Measurements from ENCODE around the gene CARS1.

CARS1 gene

DNA sequence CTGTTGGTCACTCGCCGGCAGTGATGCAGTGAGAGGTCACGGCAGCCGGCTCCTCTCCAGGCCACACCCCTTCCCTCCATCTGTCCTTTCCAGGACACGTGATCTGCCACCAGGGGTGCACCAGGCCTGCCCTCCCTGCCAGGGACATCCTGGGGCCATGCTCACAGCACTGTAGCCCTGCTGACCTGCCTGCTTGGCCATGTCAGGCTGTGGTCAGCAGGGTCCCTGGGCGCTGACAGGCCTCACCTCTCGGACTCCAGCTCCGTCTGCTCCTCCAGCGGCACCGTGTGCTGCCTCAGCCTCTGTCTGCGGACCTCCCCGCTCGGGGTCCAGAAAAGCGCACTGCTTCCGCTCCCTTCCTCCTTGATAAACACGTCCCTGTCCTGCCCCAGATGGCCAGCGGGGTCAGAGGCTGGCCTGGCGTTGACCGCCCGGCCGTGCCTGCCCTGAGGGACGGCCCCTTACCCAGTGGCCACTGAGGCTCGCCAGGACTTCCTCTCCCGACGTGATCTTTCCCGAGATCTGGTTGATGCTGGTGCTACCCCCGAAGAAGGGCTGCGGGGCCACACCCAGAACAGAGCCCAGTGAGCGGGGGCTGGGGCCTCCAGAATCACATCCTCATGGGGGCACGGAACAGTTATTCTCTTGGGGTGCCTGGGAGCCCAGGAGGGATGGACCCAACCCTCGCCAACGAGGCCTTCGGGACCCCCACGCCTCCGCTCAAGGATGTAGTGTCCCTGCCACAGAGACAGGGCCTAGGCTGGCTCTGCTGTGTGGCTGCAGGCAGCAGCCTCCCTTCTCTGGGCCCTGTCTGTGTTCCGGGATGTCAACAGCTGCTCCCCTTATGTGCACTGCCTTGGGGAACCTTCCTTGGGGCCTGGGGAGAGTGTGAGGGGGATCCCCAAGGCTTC, 36.3 kb upstream of the CARS1 start:
- no peaks in the 10 kb centered on the region for H3K27me3 Mint-ChIP-seq
- peaks cover 11% of the 10 kb centered on the region for H3K4me1 Mint-ChIP-seq (ENCODE audit: low read depth)
- no peak overlapping the region for H3K4me3 Mint-ChIP-seq
- peak overlapping the region; percentile 26 for H3K27ac Mint-ChIP-seq
- H3K9me3 Mint-ChIP-seq: no peaks in the 10 kb centered on the region
- H3K36me3 Mint-ChIP-seq (ENCODE audit: low read depth): peaks cover 98% of the 10 kb centered on the region
- intact Hi-C loops (cut with micrococcal nuclease): no loop called here

DNA sequence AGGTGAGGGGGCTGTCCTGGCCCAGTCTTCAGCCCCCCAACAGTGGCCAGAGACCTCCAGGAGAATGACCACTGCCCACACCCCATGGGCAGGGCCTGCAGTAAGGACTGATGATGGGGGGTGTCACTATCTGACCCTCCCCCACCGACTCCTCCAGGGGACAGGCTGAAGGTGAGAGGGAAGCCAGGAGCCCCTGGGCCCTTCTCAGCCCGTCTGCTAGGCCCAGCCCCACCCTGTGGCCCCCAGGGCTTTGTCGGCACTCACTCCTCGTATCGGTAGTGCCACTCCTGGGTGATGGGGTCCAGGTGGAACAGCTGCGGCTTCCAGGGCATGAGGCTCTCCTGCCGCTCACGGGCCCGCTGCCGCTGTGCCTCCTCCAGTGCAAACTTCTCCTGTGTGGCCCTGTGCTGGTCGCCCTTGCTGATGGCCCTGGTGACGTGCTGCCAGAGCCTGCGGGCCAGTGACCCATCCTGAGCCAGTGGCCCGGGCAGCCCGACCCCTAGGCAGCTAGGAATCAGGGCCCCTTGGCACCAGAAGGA, 35.4 kb upstream of the CARS1 start:
- Mint-ChIP-seq H3K27me3 (no peaks in the 10 kb centered on the region), H3K4me3 (no peak overlapping the region), H3K36me3 (ENCODE audit: low read depth) (peaks cover 97% of the 10 kb centered on the region), H3K9me3 (no peaks in the 10 kb centered on the region), H3K4me1 (ENCODE audit: low read depth) (peaks cover 18% of the 10 kb centered on the region), H3K27ac (no peak overlapping the region)
- intact Hi-C loops (cut with micrococcal nuclease): loop anchor here (1.0 kb wide), 1 partner anchor 55 kb away; no protein-coding TSS in a partner anchor

DNA sequence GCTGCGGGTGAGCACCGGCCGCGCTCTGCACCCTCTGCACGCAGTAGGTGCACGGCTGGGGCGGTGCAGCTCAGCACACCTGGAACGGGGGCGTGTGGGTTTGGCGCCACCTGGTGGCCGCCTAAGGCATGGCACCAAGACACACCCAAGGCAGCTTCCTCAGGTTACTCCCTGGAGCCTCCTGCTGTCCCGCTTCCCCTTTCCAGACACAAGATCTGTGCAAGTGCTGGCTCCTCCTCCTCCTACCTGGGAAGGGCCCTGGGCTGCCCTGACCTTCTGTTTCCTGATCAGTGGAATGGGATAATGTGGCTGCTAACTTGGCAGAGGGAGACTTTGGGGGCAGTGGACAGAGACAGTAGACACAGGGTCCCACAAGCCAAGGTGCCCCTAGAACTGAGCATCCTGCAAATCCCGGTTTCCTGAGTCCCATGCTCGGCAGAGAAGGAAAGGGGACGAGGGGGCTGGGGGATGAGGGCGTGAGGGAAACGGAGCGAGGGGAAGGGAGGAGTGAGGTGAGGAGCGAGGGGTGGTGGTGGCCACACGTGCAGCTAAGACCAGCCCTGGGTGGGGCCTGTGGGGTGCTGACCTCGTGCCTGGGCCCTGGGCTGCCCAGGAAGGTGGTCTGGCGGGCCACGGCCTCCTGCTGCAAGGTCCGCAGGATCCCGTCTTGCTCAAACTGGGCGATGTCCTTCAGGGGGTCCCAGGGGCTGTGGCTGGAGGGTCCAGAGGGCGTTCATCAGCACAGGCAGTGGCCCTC, 34.8 kb upstream of the CARS1 start:
- Mint-ChIP-seq H3K4me3 (no peak overlapping the region), H3K9me3 (no peaks in the 10 kb centered on the region), H3K27ac (no peak overlapping the region), H3K27me3 (no peaks in the 10 kb centered on the region), H3K36me3 (ENCODE audit: low read depth) (peaks cover 97% of the 10 kb centered on the region), H3K4me1 (ENCODE audit: low read depth) (peaks cover 18% of the 10 kb centered on the region)
- intact Hi-C loops (cut with micrococcal nuclease): loop anchor here (1.0 kb wide), 1 partner anchor 55 kb away; no protein-coding TSS in a partner anchor

DNA sequence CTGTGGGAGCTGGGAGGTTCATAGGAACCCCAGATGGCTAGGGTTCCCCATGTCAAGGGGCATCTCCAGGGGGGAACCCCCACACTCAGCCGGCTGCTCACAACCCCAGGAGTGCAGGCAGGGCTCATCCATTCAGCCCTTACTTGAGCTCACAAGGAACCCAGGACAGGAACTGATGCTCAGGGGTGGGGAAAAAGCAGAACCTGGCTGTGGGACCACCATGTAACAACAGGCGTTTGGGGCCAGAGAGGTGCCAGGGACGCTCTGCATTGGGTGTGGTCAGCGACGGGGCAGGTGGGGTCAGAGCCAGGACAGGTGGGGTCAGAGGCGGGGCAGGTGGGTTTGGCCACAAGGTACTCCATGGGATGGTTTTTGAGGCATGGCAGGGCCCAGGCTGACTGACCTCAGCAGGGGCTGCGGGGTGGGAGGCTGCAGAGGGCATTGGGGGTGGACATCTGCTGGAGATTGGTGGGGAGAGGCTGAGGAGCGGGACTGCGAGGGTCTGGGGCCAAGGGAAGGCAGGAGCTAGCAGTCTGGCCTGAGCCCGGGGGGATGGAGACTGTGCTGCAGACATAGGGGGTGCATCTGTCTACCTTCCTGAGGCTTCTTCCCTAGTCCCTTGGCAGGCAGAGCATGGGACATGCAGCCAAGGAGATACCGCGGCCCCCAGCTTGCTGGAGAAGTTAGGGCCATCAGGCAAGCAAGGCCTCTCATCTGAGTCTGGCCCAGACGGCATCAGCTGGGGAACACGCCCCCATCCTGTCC, 34.0 kb upstream of the CARS1 start:
- H3K36me3 Mint-ChIP-seq (ENCODE audit: low read depth): peaks cover 89% of the 10 kb centered on the region
- H3K27me3 Mint-ChIP-seq: no peaks in the 10 kb centered on the region
- H3K4me3 Mint-ChIP-seq: no peak overlapping the region
- no peaks in the 10 kb centered on the region for H3K9me3 Mint-ChIP-seq
- H3K4me1 Mint-ChIP-seq (ENCODE audit: low read depth): peaks cover 18% of the 10 kb centered on the region
- H3K27ac Mint-ChIP-seq: no peak overlapping the region
- intact Hi-C loops (cut with micrococcal nuclease): no loop called here

DNA sequence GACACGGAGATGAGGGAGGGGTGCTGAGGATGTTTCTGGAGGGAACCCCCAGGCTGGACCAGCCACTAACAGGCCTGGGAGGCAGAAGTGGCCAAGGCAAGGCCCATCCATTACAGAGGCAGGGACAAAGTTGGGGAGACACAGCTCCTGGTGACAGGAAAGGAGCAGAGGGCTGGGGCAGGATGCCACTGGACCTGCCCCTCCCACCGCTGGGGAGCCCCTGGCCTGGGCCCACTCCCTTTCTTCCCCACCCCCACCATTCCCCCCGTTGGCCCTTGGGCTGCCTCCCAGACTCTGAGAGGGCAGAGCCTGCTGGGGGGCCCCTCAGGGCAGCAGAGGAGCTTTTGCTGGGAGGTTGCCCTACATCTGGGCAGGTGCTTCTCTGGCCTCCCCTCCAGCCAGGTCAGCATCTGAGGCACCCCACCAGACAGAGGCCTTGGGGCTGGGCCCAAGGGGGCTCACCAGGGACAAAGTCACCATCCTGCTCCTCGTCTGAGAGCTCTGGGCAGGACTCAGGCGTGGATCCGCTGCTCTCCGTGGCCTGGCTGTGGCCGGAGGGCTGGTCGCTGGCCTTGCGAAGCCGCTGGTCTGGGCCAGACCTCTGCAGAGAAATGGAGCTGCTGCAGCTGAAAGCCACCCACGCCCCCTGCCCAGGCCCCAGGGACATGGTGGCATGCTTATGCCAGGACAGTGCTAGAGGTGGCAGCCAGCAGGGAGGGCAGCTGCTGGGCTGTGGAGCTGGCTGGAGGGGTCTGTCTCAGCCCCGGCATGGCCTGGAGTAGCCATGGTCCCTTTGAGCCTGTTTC, 33.1 kb upstream of the CARS1 start:
- intact Hi-C loops (cut with micrococcal nuclease): no loop called here
- Mint-ChIP-seq H3K27ac (no peak overlapping the region), H3K36me3 (ENCODE audit: low read depth) (peaks cover 80% of the 10 kb centered on the region)

DNA sequence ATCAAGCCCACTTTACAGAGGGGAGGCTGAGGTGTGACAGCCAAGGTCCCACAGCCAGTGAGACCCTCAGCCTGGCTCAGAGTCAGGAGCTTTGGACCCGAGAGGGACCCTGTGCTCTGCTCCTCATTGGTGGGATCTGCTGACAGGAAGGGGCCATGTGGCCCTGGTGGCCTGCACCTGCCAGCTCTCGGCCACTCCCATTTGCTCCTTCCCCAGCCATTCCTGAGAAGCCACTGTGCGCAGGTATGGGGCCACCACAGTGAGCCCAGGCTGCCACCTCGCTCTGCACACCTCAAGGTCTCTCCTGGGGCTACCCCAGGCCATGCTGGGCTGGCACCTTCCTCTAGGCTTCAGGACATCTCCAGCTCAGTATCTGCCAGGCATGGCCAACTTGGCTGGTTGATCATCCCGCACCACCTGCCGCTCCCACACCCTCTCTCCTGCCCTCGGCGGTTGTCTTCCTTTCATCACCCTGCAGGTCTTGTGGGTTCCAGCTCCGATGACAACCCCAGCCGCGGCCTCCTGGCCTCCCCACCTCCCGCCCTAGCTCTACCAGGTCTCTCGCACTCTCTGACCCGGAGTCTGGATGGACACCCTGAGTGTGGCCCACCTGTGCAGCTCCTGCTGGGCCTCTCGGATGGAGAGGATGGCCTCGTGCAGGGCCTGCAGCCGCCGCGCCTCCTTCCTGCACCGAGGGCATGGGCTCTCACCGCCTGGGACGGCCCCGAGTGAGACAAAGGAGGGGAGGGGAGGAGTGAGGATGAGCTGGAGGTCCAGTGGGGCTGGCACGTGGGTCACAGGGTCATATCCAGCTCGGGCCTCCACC, 32.2 kb upstream of the CARS1 start:
- intact Hi-C loops (cut with micrococcal nuclease): no loop called here
- Mint-ChIP-seq H3K4me3 (no peak overlapping the region), H3K27ac (no peak overlapping the region)

More for the DNA sequence above, 33.1 kb upstream of the CARS1 start:
- Mint-ChIP-seq H3K9me3 (no peaks in the 10 kb centered on the region), H3K4me3 (no peak overlapping the region), H3K27me3 (peaks cover 5% of the 10 kb centered on the region), H3K4me1 (ENCODE audit: low read depth) (peaks cover 18% of the 10 kb centered on the region)

DNA sequence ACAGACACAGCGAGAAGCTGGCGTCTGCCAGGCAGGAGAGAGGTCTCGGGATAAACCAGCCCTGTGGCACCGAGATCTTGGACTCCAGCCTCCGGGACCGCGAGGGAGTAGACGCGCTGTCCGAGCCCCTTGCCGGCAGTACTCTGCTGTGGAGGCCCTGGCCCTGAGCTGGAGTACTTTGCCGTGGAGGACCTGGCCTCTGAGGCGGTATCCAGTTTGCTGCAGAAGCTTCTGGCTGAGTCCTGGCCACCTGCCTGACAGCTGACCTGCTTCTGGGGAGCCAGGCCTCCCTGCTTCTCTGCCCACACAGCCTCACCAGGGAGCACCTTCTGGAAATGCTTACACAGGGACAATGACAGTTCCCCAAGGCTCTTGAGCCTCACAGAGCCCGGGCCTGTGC, 31.6 kb upstream of the CARS1 start:
- peaks cover 14% of the 10 kb centered on the region for H3K27me3 Mint-ChIP-seq
- H3K36me3 Mint-ChIP-seq (ENCODE audit: low read depth): peaks cover 65% of the 10 kb centered on the region
- intact Hi-C loops (cut with micrococcal nuclease): no loop called here
- no peaks in the 10 kb centered on the region for H3K9me3 Mint-ChIP-seq
- H3K27ac Mint-ChIP-seq: no peak overlapping the region
- H3K4me1 Mint-ChIP-seq (ENCODE audit: low read depth): peaks cover 18% of the 10 kb centered on the region
- no peak overlapping the region for H3K4me3 Mint-ChIP-seq

More for the DNA sequence above, 32.2 kb upstream of the CARS1 start:
- peaks cover 9% of the 10 kb centered on the region for H3K27me3 Mint-ChIP-seq
- H3K4me1 Mint-ChIP-seq (ENCODE audit: low read depth): peaks cover 18% of the 10 kb centered on the region
- H3K9me3 Mint-ChIP-seq: no peaks in the 10 kb centered on the region
- H3K36me3 Mint-ChIP-seq (ENCODE audit: low read depth): peaks cover 71% of the 10 kb centered on the region

DNA sequence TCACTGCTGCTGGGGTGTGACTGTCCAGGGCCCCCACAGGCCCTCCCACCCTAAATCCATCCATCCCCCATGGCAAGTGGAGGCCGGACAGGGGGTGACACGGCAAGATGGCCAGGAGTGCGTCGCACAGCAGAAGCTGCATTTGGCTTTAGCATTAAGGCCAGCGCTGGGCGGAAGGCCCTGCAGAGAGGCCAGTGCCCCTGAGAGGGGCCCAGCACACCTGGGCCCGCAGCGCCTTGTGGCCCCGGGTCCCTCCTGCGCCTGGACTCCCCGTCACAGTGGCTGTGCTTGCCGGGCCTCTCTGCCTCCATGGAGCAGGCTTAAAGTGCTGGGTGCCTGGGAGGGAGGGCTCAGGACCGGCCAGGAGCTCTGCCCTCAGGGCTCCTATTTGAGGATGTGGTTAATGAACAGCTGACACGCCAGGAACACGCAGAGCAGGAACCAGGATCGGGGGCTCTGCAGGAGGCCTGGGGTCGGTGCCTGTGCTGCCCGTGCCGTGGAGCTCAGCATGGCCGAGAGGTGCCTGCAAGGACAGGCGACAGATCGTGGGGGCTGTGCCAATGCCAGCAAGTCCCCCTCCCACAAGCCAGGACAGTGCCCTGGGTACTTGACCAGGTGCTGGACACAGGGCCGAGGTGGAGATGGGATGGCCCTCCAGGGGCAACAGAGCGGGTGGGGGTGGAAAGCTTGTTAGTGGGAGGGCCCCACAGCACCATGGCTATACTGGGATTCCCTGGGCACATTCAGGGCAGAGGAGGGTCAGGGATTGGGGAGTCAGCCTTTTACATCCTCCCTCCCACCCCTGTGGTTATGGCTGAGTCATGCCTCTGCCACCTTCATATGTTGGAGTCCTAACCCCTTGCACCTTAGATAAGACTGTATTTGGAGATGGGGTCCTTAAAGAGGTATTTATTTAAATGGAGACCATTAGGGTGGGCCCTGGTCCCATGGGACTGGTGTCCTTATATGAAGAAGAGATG, 30.9 kb upstream of the CARS1 start:
- intact Hi-C loops (cut with micrococcal nuclease): no loop called here
- H3K4me3 Mint-ChIP-seq: no peak overlapping the region
- peaks cover 58% of the 10 kb centered on the region for H3K36me3 Mint-ChIP-seq (ENCODE audit: low read depth)
- peaks cover 18% of the 10 kb centered on the region for H3K4me1 Mint-ChIP-seq (ENCODE audit: low read depth)
- peak overlapping the region; percentile 11 for H3K27ac Mint-ChIP-seq
- no peaks in the 10 kb centered on the region for H3K9me3 Mint-ChIP-seq
- peaks cover 18% of the 10 kb centered on the region for H3K27me3 Mint-ChIP-seq

DNA sequence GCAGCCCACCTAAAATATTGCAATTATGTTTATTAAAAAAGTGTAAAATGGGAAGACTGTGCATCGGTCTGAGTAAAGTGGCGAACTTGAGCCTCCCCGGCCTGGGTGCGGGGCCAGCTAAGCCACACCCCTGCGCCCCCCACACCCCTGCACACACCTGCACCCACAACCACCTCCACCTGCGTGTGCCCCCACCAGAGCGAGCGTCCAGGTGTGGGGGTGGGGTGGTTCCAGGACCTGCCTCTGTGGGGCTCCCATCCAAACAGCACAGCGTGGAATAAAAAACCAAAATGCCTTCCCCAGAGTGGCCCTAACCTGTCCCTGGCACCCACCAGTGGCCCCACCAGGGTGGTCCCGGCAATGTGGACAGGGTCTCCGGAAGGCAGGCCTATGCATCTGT, 30.1 kb upstream of the CARS1 start:
- H3K36me3 Mint-ChIP-seq (ENCODE audit: low read depth): peaks cover 51% of the 10 kb centered on the region
- H3K9me3 Mint-ChIP-seq: no peaks in the 10 kb centered on the region
- peaks cover 18% of the 10 kb centered on the region for H3K4me1 Mint-ChIP-seq (ENCODE audit: low read depth)
- H3K27me3 Mint-ChIP-seq: peaks cover 18% of the 10 kb centered on the region
- no peak overlapping the region for H3K4me3 Mint-ChIP-seq
- intact Hi-C loops (cut with micrococcal nuclease): no loop called here
- no peak overlapping the region for H3K27ac Mint-ChIP-seq

DNA sequence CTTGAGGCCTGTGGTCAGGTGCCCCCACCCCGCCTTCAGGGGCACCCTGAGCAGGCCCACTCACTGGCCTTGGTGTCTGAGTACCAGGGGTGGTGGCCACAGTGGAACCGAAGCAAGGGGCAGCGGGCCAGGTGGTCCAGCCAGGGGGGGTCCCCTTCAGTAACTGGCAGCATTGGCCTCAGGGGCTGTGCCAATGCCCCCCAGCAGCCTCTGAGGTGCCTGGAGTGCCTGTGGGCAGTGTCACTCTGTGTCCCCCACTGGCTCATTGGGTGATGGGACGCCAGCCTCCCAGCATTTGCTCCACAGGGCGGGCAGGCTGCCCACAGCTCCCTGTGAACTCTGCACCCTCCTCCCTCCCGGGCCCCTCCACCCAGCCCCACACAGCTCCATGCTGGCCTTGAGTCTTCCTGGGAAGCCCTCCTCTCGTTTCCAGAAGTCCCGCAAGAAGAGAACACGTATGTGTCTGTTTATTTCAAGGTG, 29.5 kb upstream of the CARS1 start:
- peaks cover 44% of the 10 kb centered on the region for H3K36me3 Mint-ChIP-seq (ENCODE audit: low read depth)
- H3K27ac Mint-ChIP-seq: no peak overlapping the region
- peaks cover 12% of the 10 kb centered on the region for H3K4me1 Mint-ChIP-seq (ENCODE audit: low read depth)

DNA sequence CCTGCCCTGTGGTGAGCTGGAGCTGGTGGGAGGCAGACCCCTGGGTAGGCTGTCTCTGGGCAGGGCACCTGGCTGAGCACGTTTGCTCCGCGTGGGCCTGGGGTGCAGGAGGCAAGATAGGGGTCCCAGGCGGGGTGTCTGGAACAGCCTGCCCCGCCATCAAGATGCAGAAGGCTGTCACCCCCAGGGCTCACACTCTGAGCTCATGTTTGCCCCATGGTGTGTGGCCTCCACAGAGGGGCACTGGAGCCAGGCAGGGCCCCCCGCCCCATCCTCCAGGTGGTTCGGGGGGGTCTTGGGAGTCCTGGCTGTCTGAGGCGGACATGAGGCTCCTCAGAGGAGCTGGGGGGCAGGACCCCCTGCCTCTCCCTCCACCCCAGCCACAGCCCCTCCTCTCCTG, 28.9 kb upstream of the CARS1 start:
- intact Hi-C loops (cut with micrococcal nuclease): no loop called here
- peaks cover 11% of the 10 kb centered on the region for H3K4me1 Mint-ChIP-seq (ENCODE audit: low read depth)
- no peak overlapping the region for H3K4me3 Mint-ChIP-seq
- no peaks in the 10 kb centered on the region for H3K9me3 Mint-ChIP-seq
- no peak overlapping the region for H3K27ac Mint-ChIP-seq
- peaks cover 19% of the 10 kb centered on the region for H3K27me3 Mint-ChIP-seq
- peaks cover 38% of the 10 kb centered on the region for H3K36me3 Mint-ChIP-seq (ENCODE audit: low read depth)

More for the DNA sequence above, 29.5 kb upstream of the CARS1 start:
- Mint-ChIP-seq H3K9me3 (no peaks in the 10 kb centered on the region), H3K4me3 (no peak overlapping the region), H3K27me3 (peaks cover 18% of the 10 kb centered on the region)
- intact Hi-C loops (cut with micrococcal nuclease): no loop called here
